H1 (cell line): Measurements from ENCODE around the gene SOCS7.

ENCODE experiments used
- BRCA1 ChIP-seq: IDR thresholded peaks from 2 replicates; pipeline ENCODE4 v1.6.1; 2012; ENCODE audit warnings: low read depth, low read length, improper control_type of control experiment
- EGR1 ChIP-seq: IDR thresholded peaks from 2 replicates; pipeline ENCODE4 v1.6.1; 2011; ENCODE audit warnings: low read depth, low read length, borderline replicate concordance
- EZH2 ChIP-seq: fragments of 200-600 bp; sonication (generic); IDR thresholded peaks from 2 replicates; pipeline ENCODE4 v1.7.1; 2012; ENCODE audit warnings: low read depth, mild to moderate bottlenecking, moderate library complexity, low read length, inconsistent platforms; ENCODE audit not compliant: severe bottlenecking
- JUND ChIP-seq: IDR thresholded peaks from 2 replicates; pipeline ENCODE4 v1.6.1; 2011; ENCODE audit warnings: mild to moderate bottlenecking, improper control_type of control experiment, low read length
- MAFK ChIP-seq: IDR thresholded peaks from 2 replicates; pipeline ENCODE4 v1.6.1; 2012; ENCODE audit warnings: low read depth, mild to moderate bottlenecking, improper control_type of control experiment, low read length
- NANOG ChIP-seq: IDR thresholded peaks from 2 replicates; pipeline ENCODE4 v1.6.1; 2011; ENCODE audit warnings: low read length, low read depth, mild to moderate bottlenecking, inconsistent platforms; ENCODE audit not compliant: insufficient read depth, poor library complexity, severe bottlenecking
- POLR2A ChIP-seq, 2 experiments: IDR thresholded peaks; 1 replicate in 1 of 2; 2 replicates in 1 of 2; pipeline ENCODE4 v1.6.1; 2011; ENCODE audit warnings: low read depth in 2 of 2, low read length in 2 of 2, mild to moderate bottlenecking in 2 of 2; ENCODE audit errors: control extremely low read depth in 1 of 2
- SAP30 ChIP-seq: fragments of 300-600 bp; sonication (generic); IDR thresholded peaks from 2 replicates; pipeline ENCODE4 v1.7.1; 2012; ENCODE audit warnings: low read length, moderate library complexity, mild to moderate bottlenecking, inconsistent platforms; ENCODE audit not compliant: insufficient read depth, insufficient replicate concordance
- SRF ChIP-seq: IDR thresholded peaks from 2 replicates; pipeline ENCODE4 v1.6.1; 2011; ENCODE audit warnings: mild to moderate bottlenecking, low read depth, low read length, moderate library complexity
- SUZ12 ChIP-seq: fragments of 200-600 bp; sonication (generic); IDR thresholded peaks from 2 replicates; pipeline ENCODE4 v1.6.1; 2012; ENCODE audit warnings: mild to moderate bottlenecking, inconsistent platforms, low read length, moderate library complexity, mixed read lengths
- ZNF274 ChIP-seq: IDR thresholded peaks from 2 replicates; pipeline ENCODE4 v1.7.0; 2012; ENCODE audit warnings: low read length, borderline replicate concordance; ENCODE audit errors: extremely low read depth
- TF ChIP-seq, protein P1 (sequence below): IDR thresholded peaks from 2 replicates; pipeline ENCODE4 v1.6.1; 2012; ENCODE audit warnings: low read length, inconsistent platforms
- TF ChIP-seq, protein P2 (sequence below), 3 experiments: IDR thresholded peaks; 1 replicate in 2 of 3; 2 replicates in 1 of 3; pipeline versions ENCODE4 v1.5.1 to v1.6.1; 2011; ENCODE audit warnings: low read length in 3 of 3, mild to moderate bottlenecking in 3 of 3, inconsistent platforms in 2 of 3, low read depth in 1 of 3, moderate library complexity in 1 of 3; ENCODE audit not compliant: insufficient read depth in 1 of 3; ENCODE audit errors: control extremely low read depth in 1 of 3

- TF ChIP-seq EZH2 (no peak), JUND (peak; percentile 4; the same call in 1 of the 2 replicates), SRF (no peak), POLR2A (IDR thresholded peaks at IDR 0.05; ENCODE audit: control extremely low read depth in 1 of 2, low read depth in 2 of 2, low read length in 2 of 2) (peak in 1 of 2 experiments; percentile 81; a peak in 1 of 3 replicates), SUZ12 (no peak; the same call in 1 of the 2 replicates), BRCA1 (no peak), ZNF274 (no peak), NANOG (peak; percentile 94), SAP30 (no peak), EGR1 (no peak; the same call in 1 of the 2 replicates), MAFK (no peak)
- TF ChIP-seq, protein P1, sequence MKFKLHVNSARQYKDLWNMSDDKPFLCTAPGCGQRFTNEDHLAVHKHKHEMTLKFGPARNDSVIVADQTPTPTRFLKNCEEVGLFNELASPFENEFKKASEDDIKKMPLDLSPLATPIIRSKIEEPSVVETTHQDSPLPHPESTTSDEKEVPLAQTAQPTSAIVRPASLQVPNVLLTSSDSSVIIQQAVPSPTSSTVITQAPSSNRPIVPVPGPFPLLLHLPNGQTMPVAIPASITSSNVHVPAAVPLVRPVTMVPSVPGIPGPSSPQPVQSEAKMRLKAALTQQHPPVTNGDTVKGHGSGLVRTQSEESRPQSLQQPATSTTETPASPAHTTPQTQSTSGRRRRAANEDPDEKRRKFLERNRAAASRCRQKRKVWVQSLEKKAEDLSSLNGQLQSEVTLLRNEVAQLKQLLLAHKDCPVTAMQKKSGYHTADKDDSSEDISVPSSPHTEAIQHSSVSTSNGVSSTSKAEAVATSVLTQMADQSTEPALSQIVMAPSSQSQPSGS, result peak; percentile 75; the same call in 1 of the 2 replicates
- TF ChIP-seq, protein P2, sequence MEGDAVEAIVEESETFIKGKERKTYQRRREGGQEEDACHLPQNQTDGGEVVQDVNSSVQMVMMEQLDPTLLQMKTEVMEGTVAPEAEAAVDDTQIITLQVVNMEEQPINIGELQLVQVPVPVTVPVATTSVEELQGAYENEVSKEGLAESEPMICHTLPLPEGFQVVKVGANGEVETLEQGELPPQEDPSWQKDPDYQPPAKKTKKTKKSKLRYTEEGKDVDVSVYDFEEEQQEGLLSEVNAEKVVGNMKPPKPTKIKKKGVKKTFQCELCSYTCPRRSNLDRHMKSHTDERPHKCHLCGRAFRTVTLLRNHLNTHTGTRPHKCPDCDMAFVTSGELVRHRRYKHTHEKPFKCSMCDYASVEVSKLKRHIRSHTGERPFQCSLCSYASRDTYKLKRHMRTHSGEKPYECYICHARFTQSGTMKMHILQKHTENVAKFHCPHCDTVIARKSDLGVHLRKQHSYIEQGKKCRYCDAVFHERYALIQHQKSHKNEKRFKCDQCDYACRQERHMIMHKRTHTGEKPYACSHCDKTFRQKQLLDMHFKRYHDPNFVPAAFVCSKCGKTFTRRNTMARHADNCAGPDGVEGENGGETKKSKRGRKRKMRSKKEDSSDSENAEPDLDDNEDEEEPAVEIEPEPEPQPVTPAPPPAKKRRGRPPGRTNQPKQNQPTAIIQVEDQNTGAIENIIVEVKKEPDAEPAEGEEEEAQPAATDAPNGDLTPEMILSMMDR (IDR thresholded peaks at IDR 0.05; ENCODE audit: control extremely low read depth in 1 of 3, insufficient read depth in 1 of 3, low read depth in 1 of 3, low read length in 3 of 3), result no peak; a peak in 1 of 4 replicates
These were observed 99.6 kb downstream of the SOCS7 start for GRCh38 chr17:38451030-38451839.
